Measurements from ENCODE around the gene KPNA4.
A peak's percentile ranks its signal among the peaks of the same experiment; 100 is the strongest.
"Not testable (repeated sequence)": the region's sequence is repeated elsewhere in the genome, so short reads cannot be mapped to it uniquely, and the experiment has no call there.

The KPNA4 gene

GRCh38 chr3:160482796-160483195 is 82.6 kb downstream of the KPNA4 start:
- no peak for DNase-seq

GRCh38 chr3:160481856-160482255 is 83.5 kb downstream of the KPNA4 start:
- no peak for DNase-seq

- no peak for DNase-seq
These were observed 84.4 kb downstream of the KPNA4 start for GRCh38 chr3:160480931-160481330.

GRCh38 chr3:160479376-160479775 is 86.0 kb downstream of the KPNA4 start:
- DNase-seq: no peak

GRCh38 chr3:160478338-160478737 is 87.0 kb downstream of the KPNA4 start:
- DNase-seq: no peak

GRCh38 chr3:160477750-160478149 is 87.6 kb downstream of the KPNA4 start:
- peak; percentile 59 for DNase-seq

- no peak for DNase-seq
These were observed 89.5 kb downstream of the KPNA4 start for GRCh38 chr3:160475884-160476283.

- no peak for DNase-seq
These were observed 90.2 kb downstream of the KPNA4 start for GRCh38 chr3:160475153-160475552.

GRCh38 chr3:160474416-160474838 is 90.9 kb downstream of the KPNA4 start:
- peak; percentile 17 for DNase-seq

- peak; percentile 20 for DNase-seq
These were observed 91.4 kb downstream of the KPNA4 start for GRCh38 chr3:160473978-160474377.

GRCh38 chr3:160473221-160473620 is 92.2 kb downstream of the KPNA4 start:
- DNase-seq: no peak

GRCh38 chr3:160472344-160472743 is 93.0 kb downstream of the KPNA4 start:
- no peak for DNase-seq

- DNase-seq: no peak
These were observed 93.5 kb downstream of the KPNA4 start for GRCh38 chr3:160471892-160472291.

GRCh38 chr3:160470181-160470580 is 95.2 kb downstream of the KPNA4 start:
- no peak for DNase-seq

GRCh38 chr3:160464971-160465370 is 100.4 kb downstream of the KPNA4 start:
- DNase-seq: no peak

GRCh38 chr3:160464321-160464720 is 101.0 kb downstream of the KPNA4 start:
- DNase-seq: no peak

GRCh38 chr3:160460033-160460432 is 105.3 kb downstream of the KPNA4 start:
- DNase-seq: no peak

GRCh38 chr3:160459450-160459970 is 105.9 kb downstream of the KPNA4 start:
- no peak for DNase-seq

GRCh38 chr3:160458151-160458550 is 107.2 kb downstream of the KPNA4 start:
- no peak for DNase-seq

- no peak for DNase-seq
These were observed 109.5 kb downstream of the KPNA4 start for GRCh38 chr3:160455846-160456245.

GRCh38 chr3:160454995-160455394 is 110.4 kb downstream of the KPNA4 start:
- no peak for DNase-seq

- not testable (repeated sequence) for DNase-seq
These were observed 113.1 kb downstream of the KPNA4 start for GRCh38 chr3:160452251-160452650.

GRCh38 chr3:160451602-160452001 is 113.8 kb downstream of the KPNA4 start:
- no peak for DNase-seq

- no peak for DNase-seq
These were observed 114.5 kb downstream of the KPNA4 start for GRCh38 chr3:160450846-160451245.
